SIG-M5 treated with dmso at 0.1 percent for 504 hours (cell line): Measurements from ENCODE around the gene GNPDA2.
A peak's percentile ranks its signal among the peaks of the same experiment; 100 is the strongest.
"Not testable (repeated sequence)": the region's sequence is repeated elsewhere in the genome, so short reads cannot be mapped to it uniquely, and the experiment has no call there.

Experiments
- DNase-seq: peaks from one replicate; lab custom pipeline; 2025; ENCODE audit not compliant: unreplicated experiment; lab: John Stamatoyannopoulos, UW

GNPDA2 gene

GRCh38 chr4:44726038-44726871, at the start of gene GNPDA2:
Gene GNPDA2 (minus strand): TSS chr4:44726556. CDS start chr4:44722207, 4,349 bp downstream.
- peak; percentile 62 for DNase-seq

- no peak for DNase-seq
Observed at GRCh38 chr4:44772340-44772739, 46.0 kb upstream of the GNPDA2 start.

- no peak for DNase-seq
Observed at GRCh38 chr4:44771789-44772188, 45.4 kb upstream of the GNPDA2 start.

GRCh38 chr4:44766453-44766852, 40.1 kb upstream of the GNPDA2 start:
- no peak for DNase-seq

- no peak for DNase-seq
Observed at GRCh38 chr4:44765116-44765515, 38.8 kb upstream of the GNPDA2 start.

- no peak for DNase-seq
Observed at GRCh38 chr4:44761306-44761705, 35.0 kb upstream of the GNPDA2 start.

- peak; percentile 58 for DNase-seq
Observed at GRCh38 chr4:44760142-44760898, 34.0 kb upstream of the GNPDA2 start.

- no peak for DNase-seq
Observed at GRCh38 chr4:44756559-44756958, 30.2 kb upstream of the GNPDA2 start.

GRCh38 chr4:44740201-44740600, 13.8 kb upstream of the GNPDA2 start:
- DNase-seq = no peak

- peak; percentile 20 for DNase-seq
Observed at GRCh38 chr4:44738615-44739014, 12.3 kb upstream of the GNPDA2 start.

- peak; percentile 18 for DNase-seq
Observed at GRCh38 chr4:44736900-44737299, 10.5 kb upstream of the GNPDA2 start.

GRCh38 chr4:44728694-44729093, 2.3 kb upstream of the GNPDA2 start:
- not testable (repeated sequence) for DNase-seq

GRCh38 chr4:44727471-44727870, 1.1 kb upstream of the GNPDA2 start:
- no peak for DNase-seq

GRCh38 chr4:44725726-44726037, 674 bp downstream of the GNPDA2 start:
- no peak for DNase-seq

GRCh38 chr4:44725166-44725565, 1.2 kb downstream of the GNPDA2 start:
- no peak for DNase-seq

GRCh38 chr4:44722001-44722400, 4.4 kb downstream of the GNPDA2 start:
- no peak for DNase-seq

GRCh38 chr4:44720371-44720770, 6.0 kb downstream of the GNPDA2 start:
- DNase-seq = no peak

- no peak for DNase-seq
Observed at GRCh38 chr4:44716597-44716996, 9.8 kb downstream of the GNPDA2 start.

GRCh38 chr4:44713125-44713524, 13.2 kb downstream of the GNPDA2 start:
- DNase-seq = no peak

- no peak for DNase-seq
Observed at GRCh38 chr4:44704673-44705072, 21.7 kb downstream of the GNPDA2 start.

GRCh38 chr4:44701037-44701436, 25.3 kb downstream of the GNPDA2 start:
- DNase-seq = no peak

- DNase-seq = no peak
Observed at GRCh38 chr4:44700427-44700826, 25.9 kb downstream of the GNPDA2 start.
